ENCODE measurements around the gene ZNF521.

Gene ZNF521

DNA sequence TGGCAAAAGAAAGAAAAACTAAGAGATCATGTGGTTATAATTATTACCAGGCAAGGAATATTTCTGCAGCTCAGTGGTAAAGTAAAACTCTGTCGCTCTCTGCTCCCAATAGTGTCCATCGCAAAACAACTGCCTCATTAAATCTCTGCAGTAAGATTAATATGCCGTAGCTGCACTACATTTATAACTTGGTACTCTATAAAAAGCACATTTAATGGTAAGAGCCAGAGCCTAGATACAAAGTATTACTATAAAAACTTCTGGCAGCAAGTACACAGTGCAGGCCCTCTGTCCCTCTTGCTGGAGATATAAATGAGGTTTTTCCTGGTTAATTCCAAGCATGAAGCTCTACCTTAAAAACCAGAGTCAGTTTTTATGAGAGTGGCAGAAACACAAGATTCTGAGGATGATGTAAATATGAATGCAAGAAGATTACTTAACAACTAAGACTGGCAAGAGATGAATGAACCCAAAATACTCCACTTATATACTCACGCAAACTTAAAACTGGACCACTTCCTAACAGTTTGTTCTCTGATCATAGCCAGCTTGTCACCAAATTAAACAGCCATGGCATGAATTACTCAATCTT, 25.5 kb downstream of the ZNF521 start:
- DNase-seq (ENCODE audit: low read depth): no peak
- TF ChIP-seq, protein P1, sequence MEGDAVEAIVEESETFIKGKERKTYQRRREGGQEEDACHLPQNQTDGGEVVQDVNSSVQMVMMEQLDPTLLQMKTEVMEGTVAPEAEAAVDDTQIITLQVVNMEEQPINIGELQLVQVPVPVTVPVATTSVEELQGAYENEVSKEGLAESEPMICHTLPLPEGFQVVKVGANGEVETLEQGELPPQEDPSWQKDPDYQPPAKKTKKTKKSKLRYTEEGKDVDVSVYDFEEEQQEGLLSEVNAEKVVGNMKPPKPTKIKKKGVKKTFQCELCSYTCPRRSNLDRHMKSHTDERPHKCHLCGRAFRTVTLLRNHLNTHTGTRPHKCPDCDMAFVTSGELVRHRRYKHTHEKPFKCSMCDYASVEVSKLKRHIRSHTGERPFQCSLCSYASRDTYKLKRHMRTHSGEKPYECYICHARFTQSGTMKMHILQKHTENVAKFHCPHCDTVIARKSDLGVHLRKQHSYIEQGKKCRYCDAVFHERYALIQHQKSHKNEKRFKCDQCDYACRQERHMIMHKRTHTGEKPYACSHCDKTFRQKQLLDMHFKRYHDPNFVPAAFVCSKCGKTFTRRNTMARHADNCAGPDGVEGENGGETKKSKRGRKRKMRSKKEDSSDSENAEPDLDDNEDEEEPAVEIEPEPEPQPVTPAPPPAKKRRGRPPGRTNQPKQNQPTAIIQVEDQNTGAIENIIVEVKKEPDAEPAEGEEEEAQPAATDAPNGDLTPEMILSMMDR (IDR thresholded peaks at IDR 0.05; ENCODE audit: insufficient read depth, low read depth, low read length, missing control alignments): no peak

DNA sequence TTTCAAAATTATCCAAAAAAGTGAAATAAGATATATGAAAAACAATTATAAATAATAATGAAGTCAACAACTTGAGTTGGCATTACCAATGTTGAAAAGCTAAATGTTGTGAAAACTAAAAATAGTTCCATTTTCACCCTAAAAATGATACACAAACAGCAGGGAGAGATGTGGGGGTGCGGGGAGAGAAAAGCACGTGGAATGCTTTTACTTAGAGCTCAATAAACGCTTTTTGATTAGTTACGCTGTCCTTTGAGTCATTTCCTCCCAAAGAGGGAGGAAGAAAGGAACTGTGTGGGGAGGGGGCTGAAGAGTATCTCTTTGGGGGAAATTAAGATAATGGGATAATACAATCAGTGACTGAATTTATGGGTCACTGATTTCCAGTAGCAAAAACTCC, 29.2 kb downstream of the ZNF521 start:
- DNase-seq (ENCODE audit: low read depth): no peak
- TF ChIP-seq, protein P1 (IDR thresholded peaks at IDR 0.05; ENCODE audit: insufficient read depth, low read depth, low read length, missing control alignments): no peak
- no peak overlapping the region for H3K4me3 ChIP-seq (ENCODE audit: low read length)

More for the DNA sequence above, 25.5 kb downstream of the ZNF521 start:
- no peak overlapping the region for H3K4me3 ChIP-seq (ENCODE audit: low read length)

- DNase-seq (ENCODE audit: low read depth): no peak
- TF ChIP-seq, protein P1 (IDR thresholded peaks at IDR 0.05; ENCODE audit: insufficient read depth, low read depth, low read length, missing control alignments): no peak
- H3K4me3 ChIP-seq (ENCODE audit: low read length): no peak overlapping the region
Measured at GRCh38 chr18:25316381-25317018, 35.5 kb downstream of the ZNF521 start.

GRCh38 chr18:25314838-25315190, 37.2 kb downstream of the ZNF521 start:
- H3K4me3 ChIP-seq (ENCODE audit: low read length): no peak overlapping the region
- no peak for DNase-seq (ENCODE audit: low read depth)
- TF ChIP-seq, protein P1 (IDR thresholded peaks at IDR 0.05; ENCODE audit: insufficient read depth, low read depth, low read length, missing control alignments): no peak

GRCh38 chr18:25314151-25314837, 37.7 kb downstream of the ZNF521 start:
- DNase-seq (ENCODE audit: low read depth): no peak
- TF ChIP-seq, protein P1 (IDR thresholded peaks at IDR 0.05; ENCODE audit: insufficient read depth, low read depth, low read length, missing control alignments): no peak
- H3K4me3 ChIP-seq (ENCODE audit: low read length): no peak overlapping the region

- TF ChIP-seq, protein P1 (IDR thresholded peaks at IDR 0.05; ENCODE audit: insufficient read depth, low read depth, low read length, missing control alignments): no peak
- H3K4me3 ChIP-seq (ENCODE audit: low read length): no peak overlapping the region
- no peak for DNase-seq (ENCODE audit: low read depth)
Measured at GRCh38 chr18:25313268-25313667, 38.7 kb downstream of the ZNF521 start.

Measured in epithelial cell of esophagus (primary cell).